HCT116 (cell line): ENCODE data around the gene GATAD2A. TPM values are rescaled to one million over a fixed set of nuclear protein-coding genes. Genes with fewer than 3 reads are reported as not detected.

Experiments
- ATAC-seq: fragments of 200-7000 bp; cut with Tn5 transposase; 2 replicates; pipeline ENCODE4 v1.9.1; 2020; ENCODE audit warnings: mild to moderate bottlenecking, moderate library complexity
- BruUV-seq: library from RNA; stranded (reverse); fragments of 400-500 nt; replicated peaks from 2 replicates; lab custom pipeline; 2021; lab: Mats Ljungman, UMichigan
- CTCF ChIA-PET: fragments of 300-600 bp; sonication (Branson Sonifier 250); formaldehyde crosslinking; loops from one replicate; lab custom pipeline; 2021; ENCODE audit warnings: antibody characterized with exemption; lab: Charles Lee
- POLR2A ChIA-PET: fragments of 300-600, 350-600 bp; sonication (Branson Sonifier 250); formaldehyde crosslinking; loops from one replicate; lab custom pipeline; 2021; ENCODE audit warnings: antibody characterized with exemption; lab: Charles Lee
- RAD21 ChIA-PET, 2 experiments: fragments of 300-600 bp; sonication (Branson Sonifier 250); formaldehyde crosslinking; loops; one replicate each; lab custom pipeline; 2023; ENCODE audit warnings: low total read pairs in 2 of 2; ENCODE audit not compliant: uncharacterized antibody in 2 of 2, unreplicated experiment in 2 of 2, low non-redundant PET in 1 of 2; lab: Charles Lee
- DNase-seq: peaks from one replicate; pipeline ENCODE4 v3.0.0-alpha.2; 2010; ENCODE audit warnings: low read depth, low spot score
- H2AFZ ChIP-seq: fragments of 200-600 bp; shearing (Covaris generic), sonication (generic); 2 replicates; pipeline ENCODE4 v1.6.1; 2017; ENCODE audit warnings: low read depth, mixed run types, mixed read lengths, antibody characterized with exemption, low read length; ENCODE audit not compliant: poor library complexity, severe bottlenecking
- H3K27ac ChIP-seq: 2 replicates; pipeline ENCODE4 v1.5.1; 2012; ENCODE audit warnings: low read depth, low read length
- H3K27me3 ChIP-seq: fragments of 200-600 bp; sonication (generic); 2 replicates; pipeline ENCODE4 v1.6.1; 2016; ENCODE audit warnings: mixed run types, low read length, mixed read lengths; ENCODE audit not compliant: insufficient read depth
- H3K36me3 ChIP-seq, 2 experiments: fragments of 200-500 bp in 1 of 2; fragments of 200-600 bp in 1 of 2; sonication (Bioruptor generic) in 1 of 2; sonication (generic) in 1 of 2; 2 replicates each; pipeline versions ENCODE4 v1.5.1 to v1.6.1; 2014 to 2016; ENCODE audit warnings: low read length in 2 of 2, inconsistent platforms in 1 of 2, mixed read lengths in 1 of 2, mixed run types in 1 of 2; ENCODE audit not compliant: insufficient read depth in 2 of 2, control insufficient read depth in 1 of 2
- H3K4me1 ChIP-seq, 2 experiments: fragments of 200-600 bp in 1 of 2; sonication (generic) in 1 of 2; 2 replicates each; pipeline versions ENCODE4 v1.5.1 to v1.6.1; 2012 to 2017; ENCODE audit warnings: low read length in 2 of 2, inconsistent platforms in 1 of 2, mild to moderate bottlenecking in 1 of 2, mixed read lengths in 1 of 2, mixed run types in 1 of 2, moderate library complexity in 1 of 2; ENCODE audit not compliant: insufficient read depth in 2 of 2, control insufficient read depth in 1 of 2
- H3K4me2 ChIP-seq: fragments of 200-600 bp; sonication (generic); 2 replicates; pipeline ENCODE4 v1.6.1; 2017; ENCODE audit warnings: mixed run types, low read length, mixed read lengths
- H3K4me3 ChIP-seq, 2 experiments: fragments of 200-600 bp in 1 of 2; sonication (generic) in 1 of 2; replicated peaks in 1 of 2; 2 replicates each; pipeline ENCODE4 v1.5.1; 2011 to 2016; ENCODE audit warnings: low read length in 2 of 2, control low read depth in 1 of 2, low read depth in 1 of 2, mild to moderate bottlenecking in 1 of 2, mixed read lengths in 1 of 2, mixed run types in 1 of 2
- H3K79me2 ChIP-seq: fragments of 200-600 bp; sonication (generic); 2 replicates; pipeline ENCODE4 v1.6.1; 2017; ENCODE audit warnings: mild to moderate bottlenecking, mixed run types, low read length, moderate library complexity, mixed read lengths; ENCODE audit not compliant: insufficient read depth
- H3K9ac ChIP-seq: fragments of 200-600 bp; sonication (generic); 2 replicates; pipeline ENCODE4 v1.6.1; 2016; ENCODE audit warnings: low read length, mixed read lengths
- H3K9me2 ChIP-seq: fragments of 200-600 bp; sonication (generic), shearing (Covaris generic); 2 replicates; pipeline ENCODE4 v1.6.1; 2017; ENCODE audit warnings: mixed run types, mild to moderate bottlenecking, moderate library complexity; ENCODE audit not compliant: insufficient read depth
- H3K9me3 ChIP-seq, 2 experiments: fragments of 200-500 bp in 1 of 2; fragments of 200-600 bp in 1 of 2; sonication (Bioruptor generic) in 1 of 2; sonication (generic) in 1 of 2; 2 replicates each; pipeline ENCODE4 v1.6.1; 2014 to 2017; ENCODE audit warnings: low read length in 2 of 2, mixed read lengths in 2 of 2, inconsistent platforms in 1 of 2, low read depth in 1 of 2, mild to moderate bottlenecking in 1 of 2, mixed run types in 1 of 2, moderate library complexity in 1 of 2; ENCODE audit not compliant: control insufficient read depth in 1 of 2, insufficient read depth in 1 of 2
- H4K20me1 ChIP-seq: fragments of 200-600 bp; sonication (generic), shearing (Covaris generic); 2 replicates; pipeline ENCODE4 v1.6.1; 2017; ENCODE audit warnings: mixed run types, mild to moderate bottlenecking, moderate library complexity; ENCODE audit not compliant: insufficient read depth
- CBX3 ChIP-seq: IDR thresholded peaks from 2 replicates; pipeline ENCODE4 v1.6.1; 2012; ENCODE audit warnings: low read depth
- CEBPB ChIP-seq: IDR thresholded peaks from 2 replicates; pipeline ENCODE4 v1.6.1; 2012; ENCODE audit warnings: low read depth
- EGR1 ChIP-seq: IDR thresholded peaks from 2 replicates; pipeline ENCODE4 v1.6.1; 2012; ENCODE audit warnings: low read depth
- ELF1 ChIP-seq: IDR thresholded peaks from 2 replicates; pipeline ENCODE4 v1.6.1; 2012; ENCODE audit warnings: low read depth, borderline replicate concordance
- EZH2 ChIP-seq: fragments of 200-600 bp; sonication (generic); IDR thresholded peaks from 2 replicates; pipeline ENCODE4 v1.6.1; 2017; ENCODE audit warnings: antibody characterized with exemption, mixed run types
- EZH2phosphoT487 ChIP-seq: fragments of 200-600 bp; IDR thresholded peaks from 2 replicates; pipeline ENCODE4 v1.6.1; 2018; ENCODE audit warnings: antibody characterized with exemption, borderline replicate concordance
- FOSL1 ChIP-seq: IDR thresholded peaks from 2 replicates; pipeline ENCODE4 v1.6.1; 2012; ENCODE audit warnings: low read depth
- POLR2A ChIP-seq: IDR thresholded peaks from 2 replicates; pipeline ENCODE4 v1.7.0; 2011; ENCODE audit warnings: borderline replicate concordance; ENCODE audit not compliant: insufficient read depth, insufficient read length; ENCODE audit errors: extremely low read depth
- POLR2AphosphoS5 ChIP-seq: IDR thresholded peaks from 2 replicates; pipeline ENCODE4 v1.6.1; 2011; ENCODE audit warnings: mild to moderate bottlenecking, low read depth, low read length, moderate library complexity
- RAD21 ChIP-seq: IDR thresholded peaks from 2 replicates; pipeline ENCODE4 v1.6.1; 2012; ENCODE audit warnings: low read depth, mild to moderate bottlenecking
- SP1 ChIP-seq: IDR thresholded peaks from 2 replicates; pipeline ENCODE4 v1.6.1; 2012; ENCODE audit warnings: low read depth
- SRF ChIP-seq: IDR thresholded peaks from 2 replicates; pipeline ENCODE4 v1.6.1; 2012; ENCODE audit warnings: low read depth
- TCF7L2 ChIP-seq: IDR thresholded peaks from 2 replicates; pipeline ENCODE4 v1.7.0; 2011; ENCODE audit warnings: borderline replicate concordance, inconsistent platforms; ENCODE audit not compliant: insufficient read depth, insufficient read length; ENCODE audit errors: extremely low read depth
- ZNF274 ChIP-seq: fragments of 200-500 bp; sonication (Bioruptor generic); IDR thresholded peaks from 2 replicates; pipeline ENCODE4 v1.6.1; 2014; ENCODE audit warnings: mild to moderate bottlenecking, low read depth, low read length, inconsistent platforms
- intact Hi-C: fragments of 100-400 bp; cut with micrococcal nuclease; formaldehyde crosslinking; loops from 2 replicates; pipeline ENCODE4 v1.10.0; 2022
- total RNA-seq: library from RNA; stranded (reverse); gene quantifications from one replicate; pipeline ENCODE4 v1.2.1, GENCODE V29; 2021; ENCODE audit not compliant: unreplicated experiment
- TF ChIP-seq, protein P1 (sequence below): IDR thresholded peaks from 2 replicates; pipeline ENCODE4 v1.6.1; 2012; ENCODE audit warnings: low read depth

Gene GATAD2A
- total RNA-seq, 1 experiment from 2014 or later, result 130 TPM

DNA sequence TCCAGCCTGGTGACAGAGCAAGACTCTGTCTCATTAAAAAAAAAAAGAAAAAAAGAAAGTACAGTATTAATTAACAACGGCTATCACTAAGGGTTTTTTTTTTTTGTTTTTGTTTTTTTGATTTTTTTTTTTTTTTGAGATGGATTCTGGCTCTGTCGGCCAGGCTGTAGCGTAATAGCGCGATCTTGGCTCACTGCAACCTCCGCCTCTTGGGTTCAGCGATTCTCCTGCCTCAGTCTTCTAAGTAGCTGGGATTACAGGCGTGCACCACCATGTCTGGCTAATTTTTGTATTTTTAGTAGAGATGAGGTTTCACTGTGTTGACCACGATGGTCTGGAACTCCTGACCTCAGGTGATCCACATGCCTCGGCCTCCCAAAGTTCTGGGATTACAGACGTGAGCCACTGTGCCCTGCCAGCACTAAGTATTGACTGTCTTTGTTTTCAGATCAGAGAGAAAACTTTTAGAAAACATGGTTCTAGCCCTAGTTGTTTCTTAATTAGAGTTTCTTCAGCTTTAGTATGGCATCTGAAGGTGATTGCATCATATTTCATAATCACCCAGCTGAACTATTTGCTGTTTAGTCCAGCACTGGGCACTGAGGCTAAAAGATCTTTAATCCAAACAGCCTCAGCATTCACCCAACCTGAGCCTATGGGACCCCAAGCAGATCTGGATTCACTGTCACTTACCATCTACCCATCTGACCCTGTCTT is 2.7 kb upstream of the GATAD2A start:
- no peak; the same call in 1 of the 2 replicates for ATAC-seq
- peak overlapping the region; percentile 37 for H3K27ac ChIP-seq

DNA sequence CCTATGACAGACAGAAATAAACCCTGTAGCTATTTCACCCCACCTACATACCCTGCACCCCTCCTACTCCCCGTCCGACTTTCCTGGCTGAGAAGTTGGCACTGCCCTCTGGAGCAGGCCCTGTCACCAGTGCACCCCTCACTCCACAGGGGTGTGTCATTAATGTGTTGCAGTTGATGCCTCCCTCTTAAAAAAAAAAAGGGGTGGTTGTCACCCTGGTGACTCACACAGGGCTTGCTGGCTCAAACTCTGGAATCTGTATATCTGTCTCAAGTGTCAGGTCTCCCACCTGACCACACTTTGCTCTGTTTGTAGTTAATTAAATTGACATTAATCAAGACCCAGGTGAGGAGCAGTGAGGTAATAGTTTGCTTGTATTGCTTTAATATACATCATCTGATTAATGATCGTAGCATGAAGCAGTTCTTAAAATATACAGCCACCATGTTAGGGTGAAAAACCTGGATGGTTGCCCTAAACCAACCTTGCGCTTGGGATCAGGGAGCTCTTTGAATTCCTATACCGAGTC is 2.0 kb upstream of the GATAD2A start:
- no peak overlapping the region for H2AFZ ChIP-seq
- peak overlapping the region; percentile 37 for H3K27ac ChIP-seq
- peaks cover 21% of the 10 kb centered on the region; the same call in 1 of the 2 replicates for H4K20me1 ChIP-seq
- no TSS peak for BruUV-seq
- H3K27me3 ChIP-seq, result no peaks in the 10 kb centered on the region
- ChIA-PET POLR2A (interaction anchor here (2.5 kb wide), 1 partner anchor 25 kb away, joined by 12 read pairs; no protein-coding TSS in a partner anchor), CTCF (interaction anchor here (0.9 to 1.4 kb wide), 2 partner anchors 18 to 87 kb away, joined by 3 to 4 read pairs; no protein-coding TSS in a partner anchor), RAD21 (no interaction called here)
- no peaks in the 10 kb centered on the region for H3K36me3 ChIP-seq
- DNase-seq (no peak), ATAC-seq (peak; percentile 10; the same call in 1 of the 2 replicates)
- H3K9me3 ChIP-seq, result no peaks in the 10 kb centered on the region
- peaks cover 32 to 51% of the 10 kb centered on the region in 2 experiments for H3K4me1 ChIP-seq
- peak overlapping the region; percentile 65 for H3K4me2 ChIP-seq
- intact Hi-C loops, result no loop called here
- peaks cover 70% of the 10 kb centered on the region for H3K79me2 ChIP-seq
- H3K9ac ChIP-seq, result peak overlapping the region; percentile 4
- H3K9me2 ChIP-seq, result no peaks in the 10 kb centered on the region
- H3K4me3 ChIP-seq, result peak overlapping the region in 1 of 2 experiments; percentile 10; a peak in 2 of 4 replicates
- TF ChIP-seq SP1 (peak; percentile 53; the same call in 1 of the 2 replicates), EZH2 (no peak), EGR1 (no peak), SRF (no peak), TCF7L2 (no peak), POLR2AphosphoS5 (0 out of 2 replicates have a peak, but pooled peaks have one; percentile 23), EZH2phosphoT487 (no peak), RAD21 (no peak), FOSL1 (peak; percentile 76), ZNF274 (no peak), POLR2A (no peak), CBX3 (peak; percentile 40; the same call in 1 of the 2 replicates)
- TF ChIP-seq, protein P1, sequence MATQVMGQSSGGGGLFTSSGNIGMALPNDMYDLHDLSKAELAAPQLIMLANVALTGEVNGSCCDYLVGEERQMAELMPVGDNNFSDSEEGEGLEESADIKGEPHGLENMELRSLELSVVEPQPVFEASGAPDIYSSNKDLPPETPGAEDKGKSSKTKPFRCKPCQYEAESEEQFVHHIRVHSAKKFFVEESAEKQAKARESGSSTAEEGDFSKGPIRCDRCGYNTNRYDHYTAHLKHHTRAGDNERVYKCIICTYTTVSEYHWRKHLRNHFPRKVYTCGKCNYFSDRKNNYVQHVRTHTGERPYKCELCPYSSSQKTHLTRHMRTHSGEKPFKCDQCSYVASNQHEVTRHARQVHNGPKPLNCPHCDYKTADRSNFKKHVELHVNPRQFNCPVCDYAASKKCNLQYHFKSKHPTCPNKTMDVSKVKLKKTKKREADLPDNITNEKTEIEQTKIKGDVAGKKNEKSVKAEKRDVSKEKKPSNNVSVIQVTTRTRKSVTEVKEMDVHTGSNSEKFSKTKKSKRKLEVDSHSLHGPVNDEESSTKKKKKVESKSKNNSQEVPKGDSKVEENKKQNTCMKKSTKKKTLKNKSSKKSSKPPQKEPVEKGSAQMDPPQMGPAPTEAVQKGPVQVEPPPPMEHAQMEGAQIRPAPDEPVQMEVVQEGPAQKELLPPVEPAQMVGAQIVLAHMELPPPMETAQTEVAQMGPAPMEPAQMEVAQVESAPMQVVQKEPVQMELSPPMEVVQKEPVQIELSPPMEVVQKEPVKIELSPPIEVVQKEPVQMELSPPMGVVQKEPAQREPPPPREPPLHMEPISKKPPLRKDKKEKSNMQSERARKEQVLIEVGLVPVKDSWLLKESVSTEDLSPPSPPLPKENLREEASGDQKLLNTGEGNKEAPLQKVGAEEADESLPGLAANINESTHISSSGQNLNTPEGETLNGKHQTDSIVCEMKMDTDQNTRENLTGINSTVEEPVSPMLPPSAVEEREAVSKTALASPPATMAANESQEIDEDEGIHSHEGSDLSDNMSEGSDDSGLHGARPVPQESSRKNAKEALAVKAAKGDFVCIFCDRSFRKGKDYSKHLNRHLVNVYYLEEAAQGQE, result no peak

More for the DNA sequence above, 2.7 kb upstream of the GATAD2A start:
- ChIA-PET RAD21 (no interaction called here), CTCF (interaction anchor here (1.4 kb wide), 1 partner anchor 87 kb away, joined by 4 read pairs; no protein-coding TSS in a partner anchor), POLR2A (interaction anchor here (0.7 kb wide), 1 partner anchor 339 kb away, joined by 4 read pairs; the partner anchor contains the start of gene SLC25A42)
- Histone ChIP-seq H3K79me2 (peaks cover 69% of the 10 kb centered on the region), H3K4me2 (peak overlapping the region; percentile 65), H3K9me2 (no peaks in the 10 kb centered on the region), H3K4me1 (peaks cover 32 to 46% of the 10 kb centered on the region in 2 experiments), H4K20me1 (peaks cover 18% of the 10 kb centered on the region; the same call in 1 of the 2 replicates), H3K36me3 (no peaks in the 10 kb centered on the region), H3K9ac (peak overlapping the region; percentile 4), H3K9me3 (no peaks in the 10 kb centered on the region), H2AFZ (no peak overlapping the region), H3K27me3 (no peaks in the 10 kb centered on the region), H3K4me3 (peak overlapping the region in 1 of 2 experiments; percentile 10; a peak in 2 of 4 replicates)
- no peak for TF ChIP-seq ELF1
- peak; percentile 37; the same call in 1 of the 2 replicates for TF ChIP-seq CEBPB
- intact Hi-C loops, result no loop called here
- no TSS peak for BruUV-seq
- DNase-seq, result no peak
